ENCODE results near the gene COPS2.

Gene COPS2

DNA sequence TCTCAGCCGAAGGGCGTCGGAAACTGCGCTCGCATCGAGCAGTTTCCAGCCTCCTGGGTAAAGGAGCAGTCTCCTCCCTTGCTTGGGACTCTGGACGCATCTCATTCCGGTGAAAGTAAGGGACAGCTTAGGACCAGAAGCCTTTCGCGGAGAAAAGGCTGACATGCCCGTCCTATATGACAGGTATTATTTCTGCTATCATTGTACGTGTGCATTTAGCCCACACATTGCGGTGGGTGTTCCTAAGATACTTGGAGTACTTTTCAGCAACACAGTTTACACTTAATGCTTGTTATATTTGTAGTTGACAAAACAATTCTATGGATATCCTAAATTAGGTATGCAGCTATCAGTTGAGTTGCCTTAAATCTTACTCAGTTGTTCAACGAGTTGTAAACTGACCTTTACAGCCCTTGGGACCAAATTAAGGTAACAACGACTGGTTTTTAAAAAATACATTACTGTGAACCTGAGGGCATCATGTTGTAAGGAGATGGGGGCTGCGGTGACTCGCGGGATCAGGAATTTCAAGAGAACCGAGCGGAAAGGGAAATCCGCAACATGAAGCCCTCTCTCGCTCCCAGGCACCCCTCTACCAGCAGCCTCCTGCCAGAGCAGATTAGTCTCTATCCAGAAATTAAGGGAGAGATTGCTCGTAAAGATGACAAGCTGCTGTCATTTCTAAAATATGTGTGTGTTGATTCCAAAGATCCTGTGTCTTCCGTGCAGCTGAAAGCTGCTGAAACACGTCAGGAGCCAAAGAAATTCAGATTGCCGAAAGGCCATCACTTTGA, 632 bp upstream of the COPS2 start:
- no peak for DNase-seq

GRCh38 chr15:49154799-49155109, 645 bp downstream of the COPS2 start:
- no peak for DNase-seq

- no peak for DNase-seq
These were observed 1.0 kb downstream of the COPS2 start for GRCh38 chr15:49154359-49154758.

GRCh38 chr15:49152552-49153312, 2.7 kb downstream of the COPS2 start:
- no peak for DNase-seq

GRCh38 chr15:49151831-49152230, 3.6 kb downstream of the COPS2 start:
- no peak for DNase-seq

GRCh38 chr15:49148727-49149126, 6.7 kb downstream of the COPS2 start:
- no peak for DNase-seq

- no peak for DNase-seq
These were observed 7.1 kb downstream of the COPS2 start for GRCh38 chr15:49148298-49148697.

- DNase-seq, result no peak
These were observed 9.5 kb downstream of the COPS2 start for GRCh38 chr15:49145651-49146609.

- DNase-seq, result no peak
These were observed 17.5 kb downstream of the COPS2 start for GRCh38 chr15:49137861-49138260.

GRCh38 chr15:49135911-49136310, 19.5 kb downstream of the COPS2 start:
- DNase-seq, result no peak

GRCh38 chr15:49135342-49135857, 20.0 kb downstream of the COPS2 start:
- no peak for DNase-seq

GRCh38 chr15:49134683-49135341, 20.6 kb downstream of the COPS2 start:
- DNase-seq, result no peak

DNA sequence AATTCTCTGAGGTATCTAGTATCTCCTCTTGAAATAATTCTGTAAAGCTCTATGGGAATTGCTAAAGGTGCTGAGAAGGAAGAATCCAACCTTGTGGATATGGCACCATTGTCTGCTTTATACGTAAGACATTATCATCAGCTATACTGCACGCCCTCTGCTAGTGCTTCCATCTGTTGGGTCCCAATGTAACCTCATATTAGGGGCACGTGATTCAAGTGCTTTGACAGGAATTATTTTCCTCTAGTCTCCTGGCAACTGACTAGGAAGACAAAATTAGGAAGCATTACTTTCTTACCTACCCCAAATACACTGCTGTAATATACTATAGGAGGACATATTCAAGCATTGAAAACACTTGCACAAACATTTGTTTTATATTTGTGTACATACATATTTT, 24.0 kb downstream of the COPS2 start:
- DNase-seq, result no peak

- DNase-seq, result no peak
These were observed 31.0 kb downstream of the COPS2 start for GRCh38 chr15:49124371-49124770.

GRCh38 chr15:49122541-49123062, 32.8 kb downstream of the COPS2 start:
- no peak for DNase-seq

DNA sequence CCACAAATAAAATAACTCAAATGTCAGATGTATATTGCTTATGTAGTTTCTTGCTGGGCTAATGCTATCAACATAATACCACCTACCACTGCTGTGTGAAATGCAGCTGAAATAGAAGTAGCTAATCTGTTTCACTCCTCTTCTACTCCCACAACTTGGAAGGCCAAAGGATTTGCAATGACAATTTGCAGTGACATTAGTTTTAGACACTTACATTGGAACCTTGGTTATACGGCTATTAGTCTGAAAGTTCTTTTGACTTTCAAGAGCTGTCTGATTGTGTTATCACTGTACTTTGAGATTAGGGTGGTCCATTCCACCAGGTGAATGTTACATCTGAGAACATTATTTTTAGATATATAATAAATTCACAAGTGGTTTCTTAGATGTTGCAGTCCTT, 33.5 kb downstream of the COPS2 start:
- no peak for DNase-seq

- no peak for DNase-seq
These were observed 34.6 kb downstream of the COPS2 start for GRCh38 chr15:49120832-49121231.

DNA sequence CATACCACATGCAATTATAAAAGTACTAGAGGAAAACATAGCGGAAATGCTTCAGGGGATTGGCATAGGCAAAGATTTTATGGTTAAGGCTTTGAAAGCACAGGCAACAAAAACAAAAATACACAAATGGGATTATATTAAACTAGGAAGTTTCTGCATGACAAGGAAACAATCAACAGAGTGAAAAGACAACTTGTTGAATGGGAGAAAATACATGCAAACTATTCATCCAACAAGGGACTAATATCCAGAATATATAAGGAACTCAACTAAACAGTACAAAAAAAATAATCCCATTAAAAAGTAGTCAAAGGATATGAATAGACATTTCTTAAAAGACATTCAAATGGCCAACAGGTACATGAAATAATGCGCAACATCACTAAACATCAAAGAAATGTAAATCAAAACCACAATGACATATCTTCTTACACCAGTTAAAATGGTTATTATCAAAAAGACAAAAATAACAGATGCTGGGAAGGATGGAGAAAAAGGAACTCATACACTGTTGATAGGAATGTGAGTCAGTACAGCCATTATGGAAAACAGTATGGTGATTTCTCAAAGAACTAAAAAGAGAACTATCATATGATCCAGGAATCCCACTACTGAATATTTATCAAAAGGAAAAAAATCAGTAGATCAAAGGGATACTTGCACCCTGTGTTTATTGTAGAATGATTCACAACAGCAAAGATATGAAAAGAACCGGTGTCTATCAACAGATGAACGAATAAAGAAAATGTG, 39.1 kb downstream of the COPS2 start:
- DNase-seq, result no peak

- no peak for DNase-seq
These were observed 40.3 kb downstream of the COPS2 start for GRCh38 chr15:49115062-49115461.

GRCh38 chr15:49110158-49110944, 45.0 kb downstream of the COPS2 start:
- no peak for DNase-seq

- no peak for DNase-seq
These were observed 52.4 kb downstream of the COPS2 start for GRCh38 chr15:49103002-49103401.

Measured in activated effector memory CD4-positive, alpha-beta T cell treated with Interleukin-2 at 50 U/mL for 16 hours (primary cell).